SKM-1 treated with dmso at 0.1 percent for 144 hours (cell line): ENCODE measurements around the gene KANTR.

Experiments used
- DNase-seq: peaks from one replicate; lab custom pipeline; 2025; ENCODE audit not compliant: unreplicated experiment; lab: John Stamatoyannopoulos, UW

The KANTR gene

DNA sequence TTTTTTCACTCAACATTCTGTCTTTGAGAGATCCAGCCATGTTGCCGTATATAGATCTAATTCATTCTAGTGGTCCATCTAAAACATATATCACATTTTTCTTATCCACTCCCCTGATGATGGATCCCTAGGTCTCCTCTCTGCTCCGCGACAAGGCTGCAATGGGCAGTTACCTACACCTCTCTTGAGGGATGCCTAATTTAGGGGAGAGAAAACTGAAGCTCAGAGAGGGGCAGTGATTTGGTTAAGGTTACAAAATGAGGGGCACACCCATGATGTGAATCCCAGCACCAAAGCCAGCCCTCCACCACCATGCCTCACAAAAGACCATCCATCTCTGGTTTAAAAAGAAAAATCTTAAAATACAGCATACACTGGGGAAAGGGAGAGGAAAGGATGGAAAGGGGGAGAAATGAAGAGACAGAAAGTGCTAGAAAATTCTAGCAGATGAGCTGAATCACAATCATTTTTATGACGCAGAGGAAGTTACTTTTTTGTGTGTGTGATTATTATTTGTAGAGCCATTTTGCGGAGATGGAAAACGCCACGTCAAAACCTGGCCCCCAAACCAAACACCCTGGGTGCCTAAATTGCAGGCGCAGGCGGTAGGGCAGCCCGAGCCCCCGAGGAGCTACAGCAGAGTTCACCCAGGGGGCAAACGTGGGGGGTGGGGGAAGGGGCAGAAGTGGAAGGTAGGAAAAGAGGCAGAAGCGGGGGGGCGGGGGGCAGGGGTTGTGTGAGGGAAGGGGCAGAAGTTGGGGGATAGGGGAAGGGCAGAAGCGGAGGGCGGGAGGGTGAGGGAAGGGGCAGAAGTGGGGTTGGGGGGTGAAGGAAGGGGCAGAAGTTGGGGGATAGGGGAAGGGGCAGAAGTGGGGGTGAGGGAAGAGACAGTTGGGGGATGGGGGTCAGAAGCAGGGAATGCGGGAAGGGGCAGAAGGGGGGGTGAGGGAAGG is 13.0 kb upstream of the KANTR start:
- no peak for DNase-seq

DNA sequence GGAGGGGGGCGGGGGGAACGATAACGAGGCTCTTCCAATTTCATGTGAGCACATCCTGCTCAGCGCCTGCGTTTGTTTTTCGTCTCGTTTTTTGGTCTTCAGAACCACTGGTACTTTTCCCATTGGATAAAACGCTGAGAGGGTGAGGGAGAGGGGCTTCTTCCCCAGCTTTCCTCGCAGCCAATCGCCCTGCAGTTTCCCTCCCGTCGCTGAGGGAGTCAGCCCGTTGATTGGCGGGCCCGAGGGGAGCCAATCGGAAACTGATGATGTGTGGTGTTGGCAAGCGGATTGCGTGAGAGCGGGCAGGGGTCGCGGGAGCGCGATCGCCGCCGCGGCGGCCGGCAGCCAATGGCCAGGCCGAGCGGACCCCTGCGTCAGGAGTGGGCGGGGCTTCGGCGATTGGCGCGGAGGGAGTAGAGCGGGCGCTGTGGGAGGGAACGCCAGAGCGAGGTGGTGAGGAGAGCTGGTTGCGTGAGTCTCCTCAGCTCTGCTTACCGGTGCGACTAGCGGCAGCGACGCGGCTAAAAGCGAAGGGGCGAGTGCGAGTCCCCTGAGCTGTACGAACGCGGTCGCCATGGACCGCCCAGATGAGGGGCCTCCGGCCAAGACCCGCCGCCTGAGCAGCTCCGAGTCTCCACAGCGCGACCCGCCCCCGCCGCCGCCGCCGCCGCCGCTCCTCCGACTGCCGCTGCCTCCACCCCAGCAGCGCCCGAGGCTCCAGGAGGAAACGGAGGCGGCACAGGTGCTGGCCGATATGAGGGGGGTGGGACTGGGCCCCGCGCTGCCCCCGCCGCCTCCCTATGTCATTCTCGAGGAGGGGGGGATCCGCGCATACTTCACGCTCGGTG is 11.8 kb upstream of the KANTR start, which contains the start of gene TSPYL2:
Gene TSPYL2 (plus strand): TSS at position 443 of the 848 bp plus-strand sequence. CDS start 132 bp downstream, at position 575.
- DNase-seq: peak; percentile 90

DNA sequence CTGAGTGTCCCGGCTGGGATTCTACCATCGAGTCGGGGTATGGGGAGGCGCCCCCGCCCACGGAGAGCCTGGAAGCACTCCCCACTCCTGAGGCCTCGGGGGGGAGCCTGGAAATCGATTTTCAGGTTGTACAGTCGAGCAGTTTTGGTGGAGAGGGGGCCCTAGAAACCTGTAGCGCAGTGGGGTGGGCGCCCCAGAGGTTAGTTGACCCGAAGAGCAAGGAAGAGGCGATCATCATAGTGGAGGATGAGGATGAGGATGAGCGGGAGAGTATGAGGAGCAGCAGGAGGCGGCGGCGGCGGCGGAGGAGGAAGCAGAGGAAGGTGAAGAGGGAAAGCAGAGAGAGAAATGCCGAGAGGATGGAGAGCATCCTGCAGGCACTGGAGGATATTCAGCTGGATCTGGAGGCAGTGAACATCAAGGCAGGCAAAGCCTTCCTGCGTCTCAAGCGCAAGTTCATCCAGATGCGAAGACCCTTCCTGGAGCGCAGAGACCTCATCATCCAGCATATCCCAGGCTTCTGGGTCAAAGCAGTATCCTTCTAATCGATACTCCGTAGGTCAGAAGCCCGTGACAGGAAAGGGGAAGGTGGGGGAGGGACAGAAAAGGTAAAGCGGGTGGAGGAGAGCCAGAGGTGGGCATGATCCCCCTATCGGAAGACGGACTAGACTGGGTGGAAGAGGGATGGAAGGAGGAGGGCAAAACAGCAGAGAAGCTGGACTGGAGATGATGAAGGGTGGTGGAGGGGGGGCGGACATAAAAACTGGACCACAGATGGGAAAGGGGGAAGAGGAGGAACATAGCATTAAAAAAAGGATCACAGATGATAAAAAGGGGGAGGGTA is 10.9 kb upstream of the KANTR start:
- DNase-seq: no peak

DNA sequence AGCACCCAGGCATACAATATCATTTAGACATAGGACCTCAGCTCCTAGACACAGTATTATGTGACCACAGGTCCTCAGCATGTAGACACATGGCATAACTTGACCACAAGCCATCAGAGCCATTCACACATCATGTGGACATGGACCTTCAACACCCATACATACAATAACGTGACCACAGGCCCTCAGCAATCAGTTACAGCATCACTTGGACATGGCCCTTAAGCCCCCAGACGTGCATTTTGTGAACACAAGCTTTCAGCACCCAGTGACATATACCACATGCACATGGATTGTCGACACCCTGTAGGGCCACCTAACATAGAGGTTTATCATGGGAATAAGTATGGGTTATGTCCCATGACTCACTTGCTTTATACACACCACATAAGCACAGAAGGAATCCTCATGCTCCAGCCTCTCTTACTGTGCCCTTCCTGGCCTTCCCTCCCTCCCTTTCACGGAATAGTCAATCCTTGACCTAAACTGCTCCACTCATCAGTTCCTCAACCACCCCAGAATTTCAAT is 9.8 kb upstream of the KANTR start:
- no peak for DNase-seq

DNA sequence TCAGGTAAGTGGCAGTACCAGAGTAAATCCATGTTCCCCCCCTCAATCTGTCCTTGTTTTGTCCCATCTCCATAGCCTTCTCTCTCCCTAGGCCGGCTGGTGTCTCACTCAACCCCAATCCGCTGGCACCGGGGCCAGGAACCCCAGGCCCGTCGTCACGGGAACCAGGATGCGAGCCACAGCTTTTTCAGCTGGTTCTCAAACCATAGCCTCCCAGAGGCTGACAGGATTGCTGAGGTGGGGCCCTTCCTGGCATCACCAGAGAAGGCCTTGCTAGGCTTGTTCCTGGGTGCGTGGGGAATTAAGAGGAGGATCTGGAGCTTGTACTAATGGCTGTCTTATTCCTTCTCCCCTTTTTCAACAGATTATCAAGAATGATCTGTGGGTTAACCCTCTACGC is 9.1 kb upstream of the KANTR start:
- DNase-seq: no peak

DNA sequence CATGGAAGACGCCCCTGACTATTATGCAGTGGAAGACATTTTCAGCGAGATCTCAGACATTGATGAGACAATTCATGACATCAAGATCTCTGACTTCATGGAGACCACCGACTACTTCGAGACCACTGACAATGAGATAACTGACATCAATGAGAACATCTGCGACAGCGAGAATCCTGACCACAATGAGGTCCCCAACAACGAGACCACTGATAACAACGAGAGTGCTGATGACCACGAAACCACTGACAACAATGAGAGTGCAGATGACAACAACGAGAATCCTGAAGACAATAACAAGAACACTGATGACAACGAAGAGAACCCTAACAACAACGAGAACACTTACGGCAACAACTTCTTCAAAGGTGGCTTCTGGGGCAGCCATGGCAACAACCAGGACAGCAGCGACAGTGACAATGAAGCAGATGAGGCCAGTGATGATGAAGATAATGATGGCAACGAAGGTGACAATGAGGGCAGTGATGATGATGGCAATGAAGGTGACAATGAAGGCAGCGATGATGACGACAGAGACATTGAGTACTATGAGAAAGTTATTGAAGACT is 8.2 kb upstream of the KANTR start:
- no peak for DNase-seq

DNA sequence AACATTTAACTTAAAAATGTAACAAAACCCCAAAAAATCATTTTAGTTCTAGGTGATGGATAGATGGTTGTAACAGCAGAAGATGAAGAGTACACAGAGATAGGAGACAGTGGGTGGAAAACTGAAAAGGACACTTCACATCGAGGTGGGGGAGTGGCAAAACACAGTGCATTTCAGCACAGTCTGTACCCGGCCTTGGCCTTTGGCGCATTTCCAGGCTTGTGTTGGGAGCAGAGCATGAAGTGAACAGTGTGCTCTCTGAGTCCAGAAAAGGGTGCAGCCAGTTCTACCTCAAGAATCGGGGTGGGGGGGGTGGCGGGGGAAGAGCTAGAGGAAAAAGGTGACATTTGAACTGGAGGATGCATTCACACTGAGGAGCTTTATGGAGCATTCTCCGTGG is 7.5 kb upstream of the KANTR start:
- no peak for DNase-seq

DNA sequence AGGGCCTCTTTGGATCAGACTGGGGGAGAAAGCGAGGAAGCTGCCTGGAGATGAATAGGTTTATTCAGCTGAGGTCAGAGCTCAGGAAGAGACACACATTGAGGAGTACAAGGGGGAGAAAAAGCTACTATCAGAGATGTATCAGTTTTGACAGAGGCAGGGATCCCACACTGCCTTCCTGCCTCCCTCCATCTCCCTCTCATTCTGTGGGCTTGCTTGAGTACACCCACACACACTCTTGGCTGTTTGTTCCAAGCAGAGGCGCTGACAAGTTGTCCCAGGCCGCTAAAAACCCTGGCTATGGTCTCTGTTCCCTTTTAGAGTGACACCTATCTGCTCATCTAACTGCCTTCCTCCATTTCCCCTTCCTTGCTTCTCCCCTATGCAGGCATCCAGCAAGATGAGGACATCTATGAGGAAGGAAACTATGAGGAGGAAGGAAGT is 6.5 kb upstream of the KANTR start:
- DNase-seq: no peak

DNA sequence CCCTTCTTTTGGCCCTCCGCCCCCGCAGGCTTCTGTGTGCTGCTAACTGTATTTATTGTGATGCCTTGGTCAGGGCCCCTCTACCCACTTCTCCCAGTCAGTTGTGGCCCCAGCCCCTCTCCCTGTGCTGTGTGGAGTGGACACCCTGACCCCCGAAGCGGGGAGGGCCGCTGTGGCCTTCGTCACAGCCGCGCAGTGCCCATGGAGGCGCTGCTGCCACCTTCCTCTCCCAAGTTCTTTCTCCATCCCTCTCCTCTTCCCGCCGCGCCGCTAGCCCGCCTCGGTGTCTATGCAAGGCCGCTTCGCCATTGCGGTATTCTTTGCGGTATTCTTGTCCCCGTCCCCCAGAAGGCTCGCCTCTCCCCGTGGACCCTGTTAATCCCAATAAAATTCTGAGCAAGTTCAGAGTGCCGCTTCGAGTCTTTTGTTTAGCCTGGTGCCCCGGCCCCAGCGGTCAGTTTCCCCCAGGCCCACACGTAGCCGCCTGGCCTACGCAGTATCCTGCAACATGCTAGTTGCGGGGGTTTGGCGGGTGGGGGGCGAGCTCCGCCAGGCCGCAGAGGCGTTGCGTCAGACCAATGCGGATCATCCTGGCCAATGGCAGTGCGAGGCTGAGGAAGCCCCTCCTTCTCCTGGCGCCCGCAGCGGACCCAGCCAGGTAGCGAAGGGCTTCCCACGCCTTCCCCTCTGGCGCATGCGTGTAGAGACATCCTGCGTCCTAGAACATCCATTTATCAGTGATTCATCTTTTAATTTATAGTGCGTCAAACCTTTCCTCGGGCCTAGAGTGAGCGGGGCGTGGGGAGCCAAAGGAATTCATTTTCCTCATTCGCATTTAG is 5.6 kb upstream of the KANTR start:
- no peak for DNase-seq

DNA sequence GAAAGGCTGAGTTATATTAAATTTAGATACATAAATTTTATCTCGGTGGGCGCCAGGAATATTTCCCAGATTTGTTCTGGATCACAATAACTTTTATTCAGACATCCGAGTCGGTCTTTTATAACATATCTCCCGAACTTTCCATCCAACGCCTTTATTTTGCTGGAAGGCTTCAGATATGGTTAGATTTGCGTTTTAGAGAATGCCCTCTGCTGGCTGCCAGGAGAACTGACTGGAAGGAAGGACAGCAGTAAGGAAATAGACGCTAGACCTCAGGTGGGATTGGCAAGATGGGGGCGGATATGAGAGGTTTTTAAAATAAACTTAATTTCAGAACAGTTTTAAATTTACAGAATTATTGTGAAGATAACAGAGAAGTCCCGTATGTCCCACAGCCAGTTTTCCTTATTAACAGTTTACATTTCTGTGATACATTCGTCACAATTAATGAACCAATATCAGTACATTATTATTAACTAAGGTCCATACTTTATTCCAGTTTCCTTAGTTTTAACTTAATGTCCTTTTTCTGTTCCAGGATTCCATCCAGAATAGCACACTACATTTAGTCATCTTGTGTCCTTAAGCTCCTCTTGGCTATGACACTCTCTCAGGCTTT is 4.6 kb upstream of the KANTR start:
- no peak for DNase-seq

DNA sequence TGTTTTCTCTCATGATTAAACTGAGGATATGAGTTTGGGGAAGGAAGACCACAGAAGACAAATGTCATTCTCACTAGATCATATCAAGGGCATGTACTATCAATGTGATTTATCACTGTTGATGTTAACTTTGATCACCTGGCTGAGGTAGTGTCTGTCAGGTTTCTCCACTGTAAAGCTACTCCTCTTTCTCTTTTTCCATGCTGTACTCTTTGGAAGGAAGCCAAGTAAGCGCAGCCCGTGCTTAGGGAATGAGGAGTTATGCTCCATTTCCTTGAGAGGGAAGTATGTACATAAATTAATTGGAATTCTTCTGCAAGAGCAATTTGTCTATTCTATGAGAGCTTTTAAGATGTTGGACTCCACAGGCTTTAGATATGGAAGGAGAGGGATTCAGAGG is 4.0 kb upstream of the KANTR start:
- DNase-seq: no peak

DNA sequence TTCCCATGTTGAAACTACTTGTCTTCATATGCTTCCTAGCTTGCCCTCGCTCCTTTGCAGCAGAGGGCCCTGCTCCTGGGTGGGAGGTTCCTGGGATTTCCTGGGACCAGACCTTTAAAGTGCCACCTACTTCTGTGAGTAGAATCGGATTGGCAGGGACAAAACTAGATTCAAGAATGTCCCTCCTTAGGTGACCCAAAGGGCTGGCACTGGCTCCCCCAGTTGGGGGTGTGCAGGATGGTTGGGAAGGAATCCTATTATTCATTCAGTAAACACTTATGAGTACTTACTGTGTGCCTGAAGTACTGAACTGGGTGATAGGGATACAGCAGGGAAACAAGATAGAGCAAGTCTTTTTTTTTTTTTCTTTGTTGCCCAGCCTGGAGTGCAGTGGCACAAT is 2.6 kb upstream of the KANTR start:
- DNase-seq: no peak

DNA sequence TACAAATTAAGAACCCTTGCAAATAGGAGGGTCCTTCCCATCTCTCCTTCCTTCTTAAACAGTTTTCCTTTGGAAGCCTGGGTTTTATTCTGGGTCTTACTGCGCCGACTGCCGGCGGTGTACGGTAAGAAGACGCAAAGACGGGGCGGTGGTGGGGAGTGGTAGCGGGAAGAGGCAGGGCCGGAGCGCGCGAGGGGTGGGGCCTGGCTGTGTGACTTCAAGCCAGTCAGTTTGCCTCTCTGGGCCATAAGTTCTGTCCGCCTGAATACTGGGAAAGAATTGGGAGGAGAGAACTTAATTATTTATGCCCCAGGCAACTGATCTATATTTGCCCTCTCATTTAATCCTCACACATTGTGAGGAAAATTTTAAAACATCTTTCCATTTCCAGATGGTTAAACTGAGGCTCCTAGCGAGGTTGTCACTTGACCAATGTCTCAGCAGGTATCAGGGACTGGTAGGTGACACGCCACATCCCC is 726 bp upstream of the KANTR start:
- peak; percentile 23 for DNase-seq

DNA sequence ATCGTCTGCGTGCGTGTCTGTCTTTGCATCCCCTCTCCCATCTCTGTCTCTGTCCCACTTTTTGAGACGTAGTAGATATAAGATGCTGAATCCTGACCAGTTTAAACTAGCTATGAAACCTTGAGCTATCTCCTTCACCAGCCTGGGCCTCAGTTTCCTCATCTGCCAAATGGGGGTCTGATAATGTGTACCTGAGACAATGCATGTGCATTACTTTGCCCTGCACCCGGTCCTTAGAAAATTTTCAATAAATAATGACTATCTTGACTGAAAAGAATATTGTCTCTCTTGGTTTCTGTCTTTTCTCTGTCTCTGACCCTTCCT is 602 bp downstream of the KANTR start:
- no peak for DNase-seq

DNA sequence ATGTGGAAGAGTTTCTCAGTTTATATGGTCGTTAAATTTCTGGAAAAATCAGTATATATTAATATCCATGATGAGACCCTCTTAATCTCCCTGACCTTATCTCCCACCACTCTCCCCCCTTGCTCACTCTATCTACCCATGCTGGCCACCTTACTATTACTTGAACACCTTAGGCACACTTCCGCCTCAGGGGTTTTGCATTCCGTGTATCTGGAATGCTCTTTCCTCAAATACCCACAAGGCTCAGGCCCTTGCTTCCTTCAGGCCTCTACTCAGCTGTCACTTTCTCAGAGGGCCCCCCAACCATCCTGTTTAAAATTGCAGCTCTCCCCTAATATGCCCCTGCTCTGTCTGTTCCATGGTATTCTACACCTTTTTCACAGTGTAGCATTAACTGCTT is 1.9 kb downstream of the KANTR start:
- DNase-seq: no peak

DNA sequence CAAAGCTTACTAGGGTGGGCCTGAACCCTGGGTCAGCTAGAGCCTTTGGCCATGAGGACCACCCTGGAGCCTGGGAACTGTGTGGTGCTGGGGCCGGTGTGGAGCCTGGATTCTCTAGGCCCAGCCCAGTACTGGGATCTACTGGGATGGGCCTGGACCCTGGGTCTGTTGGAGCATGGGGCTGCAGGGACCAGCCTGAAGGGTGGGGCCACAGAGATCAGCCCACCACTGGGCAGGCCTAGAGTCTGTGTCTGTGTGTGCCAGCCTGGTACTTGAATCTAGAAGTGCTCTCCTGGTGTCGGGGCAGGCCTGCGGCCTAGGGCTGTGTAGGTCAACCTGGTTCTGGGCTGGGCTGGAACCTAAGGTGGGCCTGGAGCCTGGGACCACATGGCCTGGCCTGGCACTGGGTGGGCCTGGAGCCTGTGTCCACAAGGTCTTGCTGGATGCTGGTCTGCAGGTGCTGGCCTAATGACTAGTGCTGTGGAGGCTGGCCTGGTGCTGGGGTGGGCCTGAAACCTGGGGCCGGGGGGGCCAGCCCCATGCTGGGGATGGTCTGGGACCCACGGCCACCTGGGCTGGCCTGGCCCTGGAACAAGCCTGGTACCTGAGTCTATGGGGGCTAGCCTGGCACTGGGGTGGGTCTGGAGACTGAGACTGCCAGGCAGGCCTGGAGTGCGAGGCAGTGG is 21.1 kb downstream of the KANTR start:
- DNase-seq: no peak

DNA sequence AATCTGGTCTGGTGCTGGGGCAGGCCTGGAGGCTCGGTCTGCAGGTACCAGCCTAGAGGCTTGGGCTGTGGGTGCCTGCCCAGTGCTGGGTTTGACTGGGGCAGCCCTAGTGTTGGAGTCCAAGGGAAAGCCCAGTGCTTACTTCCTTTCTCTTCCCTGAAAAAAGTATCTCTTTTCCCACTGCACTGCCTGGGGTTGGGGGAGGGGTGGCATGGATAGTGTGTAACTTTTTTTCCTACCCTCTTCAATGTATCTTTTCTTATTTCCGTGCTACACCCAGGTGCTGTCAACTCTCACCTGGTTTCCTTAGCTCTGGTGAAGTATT is 21.6 kb downstream of the KANTR start:
- no peak for DNase-seq

DNA sequence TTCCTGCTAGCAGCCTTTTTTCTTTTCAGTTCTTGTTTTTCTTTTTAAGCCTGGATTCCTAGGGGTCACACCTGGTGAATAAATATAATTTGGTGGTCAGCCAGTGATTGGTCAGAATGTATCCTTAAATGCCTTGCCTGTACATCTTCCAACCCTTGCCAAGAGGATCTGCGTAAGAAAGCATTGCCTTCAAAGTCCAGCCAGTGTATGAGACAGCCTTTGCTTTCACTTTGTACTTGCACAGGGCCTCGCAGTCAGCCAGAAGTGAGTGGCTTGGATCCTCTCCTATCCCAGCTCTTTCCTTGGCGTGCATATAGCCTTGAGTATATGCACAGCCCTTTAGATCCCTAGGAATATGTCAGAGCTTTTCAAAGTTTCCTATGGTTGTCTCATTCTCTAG is 22.2 kb downstream of the KANTR start:
- no peak for DNase-seq

DNA sequence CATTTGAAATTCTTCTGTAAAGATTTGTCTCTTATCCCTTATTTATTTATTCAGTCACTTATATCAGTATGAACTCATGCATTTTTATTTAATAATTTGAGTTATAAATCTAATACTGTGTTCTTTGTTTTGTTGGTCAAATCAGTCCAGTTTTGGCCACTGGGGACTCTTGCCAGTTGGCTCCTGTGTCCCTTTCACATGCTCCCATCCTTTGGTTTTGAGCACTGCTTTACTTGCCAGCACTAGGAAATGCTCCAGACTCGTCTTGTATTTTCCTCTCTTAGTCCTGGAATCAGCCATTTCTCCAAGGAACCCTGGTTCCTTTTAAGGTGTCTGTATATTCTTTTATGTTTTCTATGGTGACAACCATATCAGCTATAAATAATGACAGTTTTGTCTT is 28.1 kb downstream of the KANTR start:
- no peak for DNase-seq
